HL-60 (cell line): ENCODE measurements around the gene RICTOR.

Source experiments
- GABPA ChIP-seq: IDR thresholded peaks from 2 replicates; pipeline ENCODE4 v1.6.1; 2012; ENCODE audit warnings: low read depth
- POLR2AphosphoS5 ChIP-seq: IDR thresholded peaks from 2 replicates; pipeline ENCODE4 v1.6.1; 2012; ENCODE audit warnings: low read depth
- TF ChIP-seq, protein P1 (sequence below): IDR thresholded peaks from one replicate; pipeline ENCODE4 v1.5.1; 2011; ENCODE audit warnings: low read length, control low read depth, inconsistent platforms; ENCODE audit not compliant: insufficient read depth
- TF ChIP-seq, protein P2 (sequence below): IDR thresholded peaks from 2 replicates; pipeline ENCODE4 v1.6.1; 2012; ENCODE audit warnings: low read depth; ENCODE audit not compliant: insufficient replicate concordance

DNA sequence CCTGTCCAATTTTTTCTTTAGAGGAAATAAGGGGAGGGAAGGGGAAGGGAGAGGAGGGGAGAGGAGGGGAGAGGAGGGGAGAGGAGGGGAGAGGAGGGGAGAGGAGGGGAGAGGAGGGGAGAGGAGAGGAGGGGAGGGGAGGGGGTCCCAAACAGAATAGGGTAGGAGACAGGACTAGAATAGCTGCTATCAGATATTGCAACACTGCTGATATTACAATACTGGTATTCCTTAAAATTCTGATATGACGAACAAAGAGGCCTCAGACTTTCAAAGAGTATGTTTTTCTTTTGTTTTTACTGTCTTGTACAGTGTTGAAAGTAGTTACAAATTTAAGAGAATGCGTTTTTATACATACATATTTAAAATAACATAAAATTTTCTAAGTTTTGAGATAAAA is 67.5 kb downstream of the RICTOR start:
- TF ChIP-seq, protein P1, sequence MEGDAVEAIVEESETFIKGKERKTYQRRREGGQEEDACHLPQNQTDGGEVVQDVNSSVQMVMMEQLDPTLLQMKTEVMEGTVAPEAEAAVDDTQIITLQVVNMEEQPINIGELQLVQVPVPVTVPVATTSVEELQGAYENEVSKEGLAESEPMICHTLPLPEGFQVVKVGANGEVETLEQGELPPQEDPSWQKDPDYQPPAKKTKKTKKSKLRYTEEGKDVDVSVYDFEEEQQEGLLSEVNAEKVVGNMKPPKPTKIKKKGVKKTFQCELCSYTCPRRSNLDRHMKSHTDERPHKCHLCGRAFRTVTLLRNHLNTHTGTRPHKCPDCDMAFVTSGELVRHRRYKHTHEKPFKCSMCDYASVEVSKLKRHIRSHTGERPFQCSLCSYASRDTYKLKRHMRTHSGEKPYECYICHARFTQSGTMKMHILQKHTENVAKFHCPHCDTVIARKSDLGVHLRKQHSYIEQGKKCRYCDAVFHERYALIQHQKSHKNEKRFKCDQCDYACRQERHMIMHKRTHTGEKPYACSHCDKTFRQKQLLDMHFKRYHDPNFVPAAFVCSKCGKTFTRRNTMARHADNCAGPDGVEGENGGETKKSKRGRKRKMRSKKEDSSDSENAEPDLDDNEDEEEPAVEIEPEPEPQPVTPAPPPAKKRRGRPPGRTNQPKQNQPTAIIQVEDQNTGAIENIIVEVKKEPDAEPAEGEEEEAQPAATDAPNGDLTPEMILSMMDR, result no peak
- TF ChIP-seq, protein P2, sequence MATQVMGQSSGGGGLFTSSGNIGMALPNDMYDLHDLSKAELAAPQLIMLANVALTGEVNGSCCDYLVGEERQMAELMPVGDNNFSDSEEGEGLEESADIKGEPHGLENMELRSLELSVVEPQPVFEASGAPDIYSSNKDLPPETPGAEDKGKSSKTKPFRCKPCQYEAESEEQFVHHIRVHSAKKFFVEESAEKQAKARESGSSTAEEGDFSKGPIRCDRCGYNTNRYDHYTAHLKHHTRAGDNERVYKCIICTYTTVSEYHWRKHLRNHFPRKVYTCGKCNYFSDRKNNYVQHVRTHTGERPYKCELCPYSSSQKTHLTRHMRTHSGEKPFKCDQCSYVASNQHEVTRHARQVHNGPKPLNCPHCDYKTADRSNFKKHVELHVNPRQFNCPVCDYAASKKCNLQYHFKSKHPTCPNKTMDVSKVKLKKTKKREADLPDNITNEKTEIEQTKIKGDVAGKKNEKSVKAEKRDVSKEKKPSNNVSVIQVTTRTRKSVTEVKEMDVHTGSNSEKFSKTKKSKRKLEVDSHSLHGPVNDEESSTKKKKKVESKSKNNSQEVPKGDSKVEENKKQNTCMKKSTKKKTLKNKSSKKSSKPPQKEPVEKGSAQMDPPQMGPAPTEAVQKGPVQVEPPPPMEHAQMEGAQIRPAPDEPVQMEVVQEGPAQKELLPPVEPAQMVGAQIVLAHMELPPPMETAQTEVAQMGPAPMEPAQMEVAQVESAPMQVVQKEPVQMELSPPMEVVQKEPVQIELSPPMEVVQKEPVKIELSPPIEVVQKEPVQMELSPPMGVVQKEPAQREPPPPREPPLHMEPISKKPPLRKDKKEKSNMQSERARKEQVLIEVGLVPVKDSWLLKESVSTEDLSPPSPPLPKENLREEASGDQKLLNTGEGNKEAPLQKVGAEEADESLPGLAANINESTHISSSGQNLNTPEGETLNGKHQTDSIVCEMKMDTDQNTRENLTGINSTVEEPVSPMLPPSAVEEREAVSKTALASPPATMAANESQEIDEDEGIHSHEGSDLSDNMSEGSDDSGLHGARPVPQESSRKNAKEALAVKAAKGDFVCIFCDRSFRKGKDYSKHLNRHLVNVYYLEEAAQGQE, result no peak
- no peak for TF ChIP-seq GABPA
- TF ChIP-seq POLR2AphosphoS5, result no peak
